LoVo (cell line): ENCODE data around the gene ESPNL.

ENCODE experiments used
- DNase-seq: peaks from one replicate; pipeline ENCODE4 v3.0.0-alpha.2; 2016; ENCODE audit warnings: low spot score

The ESPNL gene

GRCh38 chr2:238128061-238128440 lies 27.9 kb downstream of the ESPNL start:
- DNase-seq = no peak

GRCh38 chr2:238128534-238129001 lies 28.4 kb downstream of the ESPNL start:
- DNase-seq = no peak

- DNase-seq = no peak
These were observed 29.2 kb downstream of the ESPNL start for GRCh38 chr2:238129166-238130010.

GRCh38 chr2:238130111-238130695 lies 30.1 kb downstream of the ESPNL start:
- no peak for DNase-seq

- no peak for DNase-seq
These were observed 30.8 kb downstream of the ESPNL start for GRCh38 chr2:238130696-238131628.

GRCh38 chr2:238131761-238132462 lies 31.8 kb downstream of the ESPNL start:
- no peak for DNase-seq

- DNase-seq = no peak
These were observed 32.6 kb downstream of the ESPNL start for GRCh38 chr2:238132463-238133450.

- DNase-seq = no peak
These were observed 33.6 kb downstream of the ESPNL start for GRCh38 chr2:238133499-238134392.

GRCh38 chr2:238134393-238134785 lies 34.2 kb downstream of the ESPNL start:
- no peak for DNase-seq

- DNase-seq = no peak
These were observed 35.5 kb downstream of the ESPNL start for GRCh38 chr2:238135601-238136150.

GRCh38 chr2:238136820-238137537 lies 36.8 kb downstream of the ESPNL start:
- DNase-seq = no peak

- no peak for DNase-seq
These were observed 37.7 kb downstream of the ESPNL start for GRCh38 chr2:238137885-238138284.

- no peak for DNase-seq
These were observed 38.4 kb downstream of the ESPNL start, which contains the start of gene KLHL30 for GRCh38 chr2:238138331-238139195. KLHL30 (plus strand) TSS chr2:238138668; CDS start chr2:238140755, 2,087 bp downstream.

GRCh38 chr2:238139196-238140039 lies 39.3 kb downstream of the ESPNL start:
- no peak for DNase-seq

GRCh38 chr2:238140040-238140439 lies 39.9 kb downstream of the ESPNL start:
- no peak for DNase-seq
